HG03280 (cell line): ENCODE data around the gene CA5B.
"Not testable (repeated sequence)": the region's sequence is repeated elsewhere in the genome, so short reads cannot be mapped to it uniquely, and the experiment has no call there.

ENCODE experiments used
- ATAC-seq: cut with Tn5 transposase; IDR thresholded peaks from one replicate; pipeline ENCODE4 v1.9.1; 2021; ENCODE audit warnings: mild to moderate bottlenecking, moderate library complexity; ENCODE audit not compliant: unreplicated experiment

The CA5B gene

DNA sequence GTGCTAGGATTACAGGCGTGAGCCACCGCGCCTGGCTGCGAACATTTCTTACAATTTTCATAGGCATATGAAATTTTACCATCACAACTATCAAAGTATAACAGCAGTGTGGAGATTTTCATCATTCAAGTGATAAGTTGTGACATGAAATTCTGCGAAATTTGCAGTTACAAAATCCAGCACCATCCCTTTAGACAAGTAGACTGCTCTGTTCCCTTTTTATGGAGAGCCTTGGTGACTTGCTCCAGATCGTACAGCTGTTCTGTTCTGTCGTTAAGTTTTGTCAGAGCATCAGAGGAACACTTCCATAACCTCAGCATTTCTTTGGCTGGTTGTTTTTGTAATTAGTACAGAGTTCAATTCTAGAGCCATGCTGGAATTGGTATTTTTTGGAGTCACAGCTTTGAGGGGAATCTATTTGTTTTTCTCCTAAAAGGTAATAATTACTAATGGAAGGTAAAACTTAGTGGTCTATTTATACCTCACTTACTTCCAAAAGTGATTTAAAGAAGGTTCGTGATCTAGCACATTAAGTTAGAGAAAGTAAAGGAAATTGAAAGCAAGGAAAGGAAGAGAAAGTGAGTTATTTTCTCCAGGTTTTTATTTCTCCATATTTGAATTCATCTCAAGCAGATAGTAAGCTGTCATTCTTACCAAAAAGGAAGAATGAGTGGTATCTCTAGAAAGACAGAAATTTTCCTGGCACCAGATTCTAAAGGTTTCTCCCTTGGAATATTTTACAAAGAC is 74.3 kb downstream of the CA5B start:
- ATAC-seq, result no peak

DNA sequence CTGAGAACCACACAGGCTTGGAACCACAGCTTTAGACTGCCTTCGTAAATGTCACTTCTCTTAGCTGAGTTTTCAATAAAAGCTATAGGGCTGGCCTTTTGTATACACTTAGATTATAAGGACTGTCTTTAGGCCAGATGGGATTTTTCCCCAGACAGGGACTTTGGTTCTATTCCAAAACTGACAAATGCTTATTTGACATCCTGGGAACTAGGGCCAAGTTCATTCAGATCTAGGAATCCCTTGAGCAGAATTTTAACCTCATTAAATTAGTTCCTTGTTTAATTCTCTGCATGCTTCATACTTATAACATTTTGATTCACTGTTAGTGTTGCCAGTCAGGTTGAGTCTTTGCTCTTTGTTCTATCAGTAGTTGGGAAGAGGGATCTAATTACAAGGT is 75.3 kb downstream of the CA5B start:
- no peak for ATAC-seq

DNA sequence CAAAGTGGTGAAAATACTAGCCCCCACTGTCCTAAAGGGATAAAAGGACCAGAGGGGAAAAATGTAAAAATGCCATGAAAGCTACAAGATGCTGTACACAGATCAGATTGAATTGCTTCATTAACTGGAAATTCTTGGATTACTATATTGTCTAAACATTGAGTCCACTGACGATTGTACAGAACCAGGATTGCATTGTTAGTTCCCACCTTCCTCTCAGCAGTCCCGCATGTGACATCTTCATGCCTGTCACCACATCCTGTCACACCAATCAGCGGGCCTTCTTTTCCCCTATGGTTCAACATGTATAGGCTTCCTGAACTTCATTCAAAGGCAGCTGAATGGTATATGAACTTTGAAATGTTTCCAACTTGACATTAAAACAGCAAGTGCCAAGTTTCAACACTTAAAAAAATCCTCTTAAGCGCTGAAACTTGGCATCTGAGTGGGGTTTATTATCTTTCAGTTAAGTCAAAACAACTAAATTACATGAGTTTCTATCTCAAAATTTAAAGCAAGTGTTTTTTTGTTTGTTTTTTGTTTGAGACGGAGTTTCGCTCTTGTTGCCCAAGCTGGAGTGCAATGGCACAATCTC is 76.8 kb downstream of the CA5B start:
- no peak for ATAC-seq

DNA sequence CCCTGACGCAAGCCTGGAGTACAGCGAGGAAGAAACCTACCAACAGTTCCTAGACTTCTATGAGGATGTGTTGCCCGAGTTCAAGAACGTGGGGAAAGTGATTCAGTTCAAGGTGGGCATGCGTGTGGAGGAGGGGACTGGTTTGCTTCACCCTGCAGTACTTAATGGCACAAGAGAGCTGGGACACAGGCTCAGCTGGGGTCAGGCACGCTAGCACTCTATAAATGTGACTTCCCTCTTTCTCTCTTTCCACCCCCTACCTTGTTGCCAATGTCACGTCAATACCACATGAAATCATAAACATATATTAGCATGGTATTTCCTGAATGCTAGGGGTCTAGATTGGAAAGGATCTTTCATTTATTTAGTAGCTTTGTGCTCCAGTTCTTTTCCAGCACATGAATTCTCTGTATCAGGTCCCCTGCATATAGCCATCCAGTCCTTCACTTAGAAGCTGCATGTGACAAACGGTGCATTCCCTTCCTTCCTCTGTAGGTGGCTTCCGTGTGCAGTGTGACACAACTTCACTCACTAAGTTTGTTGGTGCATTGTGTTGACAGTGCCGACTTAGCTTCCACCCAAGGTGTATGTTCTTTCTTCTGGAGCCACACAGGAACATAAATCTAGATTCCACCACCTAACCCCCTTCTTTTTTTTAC is 77.8 kb downstream of the CA5B start:
- no peak for ATAC-seq

DNA sequence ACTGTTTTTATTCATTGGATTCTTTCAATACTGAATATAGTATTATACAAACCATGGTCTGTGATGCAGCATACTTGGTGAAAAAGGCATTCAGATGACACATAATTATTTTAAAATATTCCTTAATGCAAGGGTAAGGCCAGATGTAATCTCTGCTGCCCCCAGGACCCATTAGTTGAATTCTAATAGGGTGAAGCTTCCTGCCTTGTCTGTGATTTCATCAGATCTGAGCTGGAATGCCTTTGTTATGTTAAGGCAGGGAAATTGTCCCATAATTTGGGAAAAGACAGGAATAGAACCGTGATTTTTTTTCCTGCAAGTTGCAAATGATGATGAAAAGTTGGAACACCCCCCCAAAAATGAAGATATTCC is 78.4 kb downstream of the CA5B start:
- ATAC-seq, result no peak

DNA sequence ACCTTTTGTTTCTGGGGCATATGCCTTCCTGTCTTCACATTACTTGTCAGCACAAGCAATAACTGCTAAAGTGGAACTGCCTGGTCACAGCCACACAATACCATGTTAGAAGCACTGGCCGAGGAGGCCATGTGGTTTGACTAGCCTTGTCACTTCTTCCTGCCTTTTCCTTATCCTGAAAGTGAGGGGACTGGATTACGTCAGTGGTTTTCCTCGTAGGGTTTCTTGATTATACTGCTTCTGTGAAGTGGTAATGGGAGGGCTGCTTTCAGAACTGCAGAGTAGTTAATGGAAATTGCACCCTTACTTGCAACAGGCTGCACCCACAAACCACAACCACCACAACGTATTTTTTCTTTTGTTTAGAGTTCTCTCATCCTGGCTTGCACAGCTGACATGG is 78.8 kb downstream of the CA5B start:
- no peak for ATAC-seq

DNA sequence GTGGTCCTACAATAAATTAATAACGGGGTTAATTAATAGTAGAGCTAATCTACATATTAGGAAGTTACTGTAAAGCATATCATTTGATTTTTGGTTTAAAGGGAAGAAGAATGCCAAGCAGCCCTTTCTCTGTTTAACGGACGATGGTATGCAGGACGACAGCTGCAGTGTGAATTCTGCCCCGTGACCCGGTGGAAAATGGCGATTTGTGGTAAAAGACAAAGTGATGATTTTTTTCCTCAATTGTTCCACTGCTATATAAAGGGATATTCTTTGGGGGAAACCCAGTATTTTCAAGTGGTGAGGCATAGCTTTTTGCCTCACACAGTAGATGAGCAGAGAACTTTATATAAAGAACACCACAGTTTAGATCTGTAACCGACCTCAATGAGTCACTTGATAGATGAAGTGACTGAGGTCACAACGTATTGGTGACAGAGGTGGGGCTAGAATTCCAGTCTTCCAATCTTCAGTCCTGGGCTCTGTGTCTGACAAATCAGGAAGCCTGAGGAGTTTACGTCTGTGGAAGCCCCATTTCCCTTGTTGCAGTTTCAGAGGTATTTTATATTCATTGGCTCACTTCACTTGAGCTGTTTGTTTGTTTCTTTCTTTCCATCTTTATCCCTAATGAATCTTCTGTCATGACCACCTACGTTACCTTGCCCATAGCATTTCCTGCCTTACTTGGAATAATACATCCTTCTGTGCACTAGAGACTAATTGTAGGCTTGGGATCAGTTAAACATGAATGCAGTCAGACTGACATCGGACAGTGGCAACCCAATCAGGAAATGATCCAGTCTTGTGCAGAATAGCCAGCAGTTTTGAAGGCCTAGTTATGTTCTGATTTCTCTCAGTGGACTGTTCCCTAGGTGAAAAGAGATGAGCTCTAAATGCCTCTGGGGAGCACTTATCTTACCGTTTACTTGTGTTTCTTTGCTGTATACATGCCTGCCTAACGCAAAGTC is 82.3 kb downstream of the CA5B start:
- ATAC-seq, result no peak

DNA sequence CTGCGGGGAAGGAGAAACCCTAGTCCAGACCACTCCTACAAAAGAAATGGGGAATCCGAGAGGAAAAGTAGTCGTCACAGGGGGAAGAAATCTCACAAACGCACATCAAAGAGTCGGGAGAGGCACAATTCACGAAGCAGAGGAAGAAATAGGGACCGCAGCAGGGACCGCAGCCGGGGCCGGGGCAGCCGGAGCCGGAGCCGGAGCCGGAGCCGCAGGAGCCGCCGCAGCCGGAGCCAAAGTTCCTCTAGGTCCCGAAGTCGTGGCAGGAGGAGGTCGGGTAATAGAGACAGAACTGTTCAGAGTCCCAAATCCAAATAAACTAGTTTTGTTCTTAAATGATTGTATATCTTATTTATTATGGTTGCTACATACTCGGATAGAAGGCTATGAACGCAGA is 84.9 kb downstream of the CA5B start:
- no peak for ATAC-seq

DNA sequence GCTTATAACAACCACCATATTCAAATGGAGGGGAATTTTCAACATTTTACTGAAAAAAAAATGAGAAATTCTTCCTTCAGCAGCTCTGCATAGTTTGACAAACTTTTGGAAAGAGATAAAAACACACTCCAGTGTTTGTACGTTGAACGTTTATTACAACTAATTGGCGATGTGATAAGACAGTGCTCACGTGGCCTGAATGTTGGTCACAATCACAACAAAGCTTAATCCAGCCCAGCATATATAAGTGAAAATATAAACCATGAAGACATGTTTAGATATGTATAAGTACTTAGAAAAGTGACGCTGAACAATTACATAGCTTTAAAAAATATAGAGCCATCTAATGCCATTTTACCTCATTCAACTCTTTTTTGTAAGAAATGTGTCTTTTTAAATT is 87.9 kb downstream of the CA5B start:
- no peak for ATAC-seq

DNA sequence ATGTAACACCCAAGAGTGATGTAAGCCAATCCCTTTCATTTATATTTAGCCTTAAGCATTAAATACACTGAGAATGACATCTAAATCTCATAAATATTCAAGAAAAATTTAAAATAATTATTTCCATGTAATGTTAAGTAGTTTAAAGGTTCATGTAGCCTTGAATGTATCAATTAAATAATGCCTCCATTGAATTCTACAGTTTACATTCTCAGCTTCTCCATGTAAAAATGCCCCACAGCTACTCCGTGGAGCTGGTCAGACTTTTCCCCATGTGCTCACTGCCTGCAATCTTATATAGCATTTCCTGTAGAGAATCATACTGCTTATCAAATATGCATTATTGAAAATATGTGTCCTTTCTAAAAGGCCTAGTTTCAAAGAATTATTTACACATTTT is 91.1 kb downstream of the CA5B start:
- ATAC-seq, result no peak

DNA sequence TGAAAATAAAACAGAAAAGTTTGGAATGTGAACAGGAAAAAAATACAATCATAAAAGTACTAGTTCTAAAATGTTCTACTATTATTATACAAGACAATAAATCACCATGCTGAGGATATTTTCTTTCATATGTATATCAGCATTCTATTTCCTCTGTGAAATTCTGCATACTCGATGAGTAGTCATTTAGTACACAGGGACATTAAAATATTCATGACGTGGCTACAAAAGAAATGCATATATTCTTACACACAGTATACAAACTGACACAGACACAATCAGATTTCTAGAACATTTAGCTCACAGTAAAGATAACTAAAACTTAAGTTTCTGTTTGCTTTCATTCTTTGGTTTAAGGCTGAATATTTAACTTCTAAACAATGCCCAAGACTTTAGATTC is 93.3 kb downstream of the CA5B start:
- ATAC-seq, result not testable (repeated sequence)

DNA sequence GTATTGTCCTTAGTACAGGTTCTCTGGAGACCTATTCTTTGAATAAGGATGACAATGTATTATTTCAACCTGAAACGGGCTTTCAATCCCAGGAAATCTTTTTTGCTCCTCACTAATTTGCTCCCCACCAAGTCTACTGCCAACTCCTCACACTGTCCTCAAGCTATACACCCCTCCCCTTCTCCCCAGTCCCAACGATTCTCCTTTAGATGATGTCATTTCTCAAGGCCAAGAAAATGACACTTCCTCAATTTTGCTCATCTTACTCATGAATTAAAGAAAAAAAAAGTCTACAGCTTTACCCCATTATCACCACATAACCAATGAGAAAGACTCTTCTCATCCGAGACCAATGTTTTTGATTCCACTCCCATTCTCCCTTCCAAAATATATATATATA is 96.0 kb downstream of the CA5B start:
- ATAC-seq, result no peak

DNA sequence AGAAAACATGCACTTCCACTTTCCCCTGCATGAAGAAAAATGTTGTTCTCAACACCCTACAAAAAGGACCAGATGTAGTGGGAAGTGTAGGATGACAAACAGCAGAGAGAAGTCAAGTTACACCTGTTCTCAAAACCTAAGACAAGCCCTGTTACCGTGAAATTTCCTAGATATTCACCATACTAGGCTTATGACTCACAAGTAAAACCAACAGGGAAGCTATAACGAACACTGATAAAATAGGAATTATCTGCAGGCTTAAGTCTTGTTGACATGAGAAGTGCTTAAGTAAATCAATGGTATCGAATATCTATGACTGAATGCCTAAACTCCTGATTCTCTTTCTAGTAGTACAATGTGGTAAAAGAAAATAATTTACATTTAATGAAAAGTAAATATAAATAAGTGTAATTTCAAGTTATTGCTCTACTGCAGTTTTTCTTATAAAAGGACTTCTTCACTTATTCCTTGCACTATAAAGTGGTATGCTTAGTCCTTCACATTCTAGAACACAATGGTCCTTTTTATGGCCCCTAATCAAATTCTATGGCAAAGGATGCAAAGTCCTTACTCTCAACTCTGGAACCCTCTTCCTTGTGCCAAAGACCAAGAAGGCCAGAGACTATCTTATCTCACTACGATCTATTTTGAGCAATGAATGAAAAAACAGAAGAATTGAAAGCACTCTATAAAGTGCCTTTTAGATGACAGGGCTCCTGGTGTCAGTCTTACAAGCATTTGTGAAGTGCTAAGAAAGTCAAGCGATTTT is 96.9 kb downstream of the CA5B start:
- no peak for ATAC-seq
